ENCODE data around the gene OPRL1. TPM values are rescaled to one million over a fixed set of nuclear protein-coding genes. Genes with fewer than 3 reads are reported as not detected.

The OPRL1 gene
- total RNA-seq, 4 donors from 2014 or later, result 0.14 to 0.32 TPM; not detected in 2

GRCh38 chr20:64090165-64090564 lies 10.3 kb downstream of the OPRL1 start:
- H3K9me3 ChIP-seq, result no peaks in the 10 kb centered on the region
- intact Hi-C loops (cut with DNase I; ENCODE audit: low total_unique reads) (no loop called here), in situ Hi-C loops (cut with MboI; ENCODE audit: low pct_ligation_motif_present in 1 of 4, low pct_unique_long_range_greater_than_20kb in 1 of 4, low sequenced_read_pairs in 3 of 4) (no loop called here)
- no peaks in the 10 kb centered on the region for H3K4me1 ChIP-seq
- no peak overlapping the region for H3K27ac ChIP-seq
- peaks cover 28% of the 10 kb centered on the region for H3K27me3 ChIP-seq
- no peak for DNase-seq
- no peak for TF ChIP-seq POLR2AphosphoS5 (IDR thresholded peaks at IDR 0.05)
- TF ChIP-seq, protein P1, sequence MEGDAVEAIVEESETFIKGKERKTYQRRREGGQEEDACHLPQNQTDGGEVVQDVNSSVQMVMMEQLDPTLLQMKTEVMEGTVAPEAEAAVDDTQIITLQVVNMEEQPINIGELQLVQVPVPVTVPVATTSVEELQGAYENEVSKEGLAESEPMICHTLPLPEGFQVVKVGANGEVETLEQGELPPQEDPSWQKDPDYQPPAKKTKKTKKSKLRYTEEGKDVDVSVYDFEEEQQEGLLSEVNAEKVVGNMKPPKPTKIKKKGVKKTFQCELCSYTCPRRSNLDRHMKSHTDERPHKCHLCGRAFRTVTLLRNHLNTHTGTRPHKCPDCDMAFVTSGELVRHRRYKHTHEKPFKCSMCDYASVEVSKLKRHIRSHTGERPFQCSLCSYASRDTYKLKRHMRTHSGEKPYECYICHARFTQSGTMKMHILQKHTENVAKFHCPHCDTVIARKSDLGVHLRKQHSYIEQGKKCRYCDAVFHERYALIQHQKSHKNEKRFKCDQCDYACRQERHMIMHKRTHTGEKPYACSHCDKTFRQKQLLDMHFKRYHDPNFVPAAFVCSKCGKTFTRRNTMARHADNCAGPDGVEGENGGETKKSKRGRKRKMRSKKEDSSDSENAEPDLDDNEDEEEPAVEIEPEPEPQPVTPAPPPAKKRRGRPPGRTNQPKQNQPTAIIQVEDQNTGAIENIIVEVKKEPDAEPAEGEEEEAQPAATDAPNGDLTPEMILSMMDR (IDR thresholded peaks at IDR 0.05), result no peak
- no peak for TF ChIP-seq EP300 (IDR thresholded peaks at IDR 0.05; ENCODE audit: low read depth)
- no peak for TF ChIP-seq POLR2A (IDR thresholded peaks at IDR 0.05)
- H3K36me3 ChIP-seq, result no peaks in the 10 kb centered on the region
- WGBS, 2 donors (ENCODE audit: low coverage in 1 of 2), result 58% methylated on average over 9 of the region's 10 CpGs; no CpG with 5 or more reads in 1 of the 2 donors
- no peak overlapping the region for H3K4me3 ChIP-seq

- H3K27me3 ChIP-seq, result peaks cover 17% of the 10 kb centered on the region
- in situ Hi-C loops (cut with MboI; ENCODE audit: low pct_ligation_motif_present in 1 of 4, low pct_unique_long_range_greater_than_20kb in 1 of 4, low sequenced_read_pairs in 3 of 4), result no loop called here
- no peak for DNase-seq
- H3K36me3 ChIP-seq, result no peaks in the 10 kb centered on the region
- no peak overlapping the region for H3K27ac ChIP-seq
- no peaks in the 10 kb centered on the region for H3K9me3 ChIP-seq
- H3K4me1 ChIP-seq, result no peaks in the 10 kb centered on the region
- intact Hi-C loops (cut with DNase I; ENCODE audit: low total_unique reads), result no loop called here
- TF ChIP-seq POLR2A (IDR thresholded peaks at IDR 0.05) (no peak), EP300 (IDR thresholded peaks at IDR 0.05; ENCODE audit: low read depth) (no peak), POLR2AphosphoS5 (IDR thresholded peaks at IDR 0.05) (no peak)
- TF ChIP-seq, protein P1 (IDR thresholded peaks at IDR 0.05), result no peak
- no peak overlapping the region for H3K4me3 ChIP-seq
- 60 to 62% methylated on average over 2 to 9 of the region's 19 CpGs for WGBS, 2 donors (ENCODE audit: low coverage in 1 of 2)
Observed at GRCh38 chr20:64091340-64091739, 11.5 kb downstream of the OPRL1 start.

- in situ Hi-C loops (cut with MboI; ENCODE audit: low pct_ligation_motif_present in 1 of 4, low pct_unique_long_range_greater_than_20kb in 1 of 4, low sequenced_read_pairs in 3 of 4) (no loop called here), intact Hi-C loops (cut with DNase I; ENCODE audit: low total_unique reads) (no loop called here)
- H3K36me3 ChIP-seq, result no peaks in the 10 kb centered on the region
- TF ChIP-seq POLR2A (IDR thresholded peaks at IDR 0.05) (no peak), EP300 (IDR thresholded peaks at IDR 0.05; ENCODE audit: low read depth) (no peak), POLR2AphosphoS5 (IDR thresholded peaks at IDR 0.05) (no peak)
- TF ChIP-seq, protein P1 (IDR thresholded peaks at IDR 0.05), result no peak
- DNase-seq, result no peak
- H3K4me3 ChIP-seq, result no peak overlapping the region
- H3K9me3 ChIP-seq, result no peaks in the 10 kb centered on the region
- no peak overlapping the region for H3K27ac ChIP-seq
- WGBS, 2 donors (ENCODE audit: low coverage in 1 of 2), result 0 to 34% methylated on average over 2 to 14 of the region's 16 CpGs
- no peaks in the 10 kb centered on the region for H3K4me1 ChIP-seq
- H3K27me3 ChIP-seq, result peaks cover 17% of the 10 kb centered on the region
Observed at GRCh38 chr20:64091770-64092169, 11.9 kb downstream of the OPRL1 start.

DNA sequence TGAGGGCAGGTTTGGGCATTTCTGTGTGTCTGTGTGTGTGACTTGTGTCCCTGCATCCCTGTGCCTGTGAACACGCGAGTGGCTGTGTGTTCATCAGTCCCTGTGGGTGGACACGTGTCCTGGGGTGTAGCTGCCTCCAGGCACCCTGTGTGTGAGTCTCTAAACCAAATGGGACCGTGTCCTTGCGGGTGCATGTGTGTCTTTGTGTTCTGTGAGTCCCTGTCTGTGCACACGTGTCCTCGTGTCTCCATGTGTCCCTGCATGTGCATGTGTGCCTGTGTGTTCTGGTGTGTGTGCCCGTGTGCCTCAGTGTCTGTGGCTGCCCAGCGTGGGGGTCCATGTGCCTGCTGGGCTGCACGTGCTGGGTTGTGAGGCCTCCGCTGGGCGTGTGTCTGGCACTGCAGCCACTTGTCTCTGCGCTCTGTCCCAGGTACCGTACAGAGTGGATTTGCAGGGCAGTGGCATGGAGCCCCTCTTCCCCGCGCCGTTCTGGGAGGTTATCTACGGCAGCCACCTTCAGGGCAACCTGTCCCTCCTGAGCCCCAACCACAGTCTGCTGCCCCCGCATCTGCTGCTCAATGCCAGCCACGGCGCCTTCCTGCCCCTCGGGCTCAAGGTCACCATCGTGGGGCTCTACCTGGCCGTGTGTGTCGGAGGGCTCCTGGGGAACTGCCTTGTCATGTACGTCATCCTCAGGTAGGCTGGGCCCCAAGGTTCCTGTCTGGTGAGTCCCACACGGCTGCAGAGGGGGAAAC lies 12.6 kb downstream of the OPRL1 start:
- in situ Hi-C loops (cut with MboI; ENCODE audit: low pct_ligation_motif_present in 1 of 4, low pct_unique_long_range_greater_than_20kb in 1 of 4, low sequenced_read_pairs in 3 of 4) (no loop called here), intact Hi-C loops (cut with DNase I; ENCODE audit: low total_unique reads) (no loop called here)
- WGBS, 2 donors (ENCODE audit: low coverage in 1 of 2), result 41% methylated on average over 24 of the region's 27 CpGs; no CpG with 5 or more reads in 1 of the 2 donors
- Histone ChIP-seq H3K4me3 (no peak overlapping the region), H3K36me3 (no peaks in the 10 kb centered on the region), H3K27ac (no peak overlapping the region), H3K9me3 (no peaks in the 10 kb centered on the region), H3K27me3 (peaks cover 17% of the 10 kb centered on the region), H3K4me1 (no peaks in the 10 kb centered on the region)
- no peak for DNase-seq
- TF ChIP-seq EP300 (IDR thresholded peaks at IDR 0.05; ENCODE audit: low read depth) (no peak), POLR2AphosphoS5 (IDR thresholded peaks at IDR 0.05) (no peak), POLR2A (IDR thresholded peaks at IDR 0.05) (no peak)
- TF ChIP-seq, protein P1 (IDR thresholded peaks at IDR 0.05), result no peak
